Gastroesophageal sphincter (tissue), 4 donors: Measurements from ENCODE around the gene LANCL2. TPM values are rescaled to one million over a fixed set of nuclear protein-coding genes. Genes with fewer than 3 reads are reported as not detected.

ENCODE experiments used
- ATAC-seq: fragments of 150-250 bp; one replicate; pipeline ENCODE4 v1.9.1; 2016; ENCODE audit warnings: mild to moderate bottlenecking, moderate library complexity
- H3K27ac ChIP-seq, 4 donors: fragments of 200-600 bp; sonication (generic) in 3 of 4; 1 replicate in 3 of 4; 2 replicates in 1 of 4; pipeline ENCODE4 v1.5.1; 2016 to 2019
- H3K27me3 ChIP-seq: fragments of 200-600 bp; sonication (generic); one replicate; pipeline ENCODE4 v1.5.1; 2019
- H3K36me3 ChIP-seq, 2 donors: fragments of 200-600 bp; sonication (generic); one replicate each; pipeline ENCODE4 v1.5.1; 2019; ENCODE audit warnings: control low read depth in 1 of 2
- H3K4me1 ChIP-seq, 3 donors: fragments of 200-600 bp; sonication (generic); 1 replicate in 2 of 3; 2 replicates in 1 of 3; pipeline ENCODE4 v1.5.1; 2016 to 2019; ENCODE audit warnings: control low read depth in 2 of 3
- H3K4me3 ChIP-seq, 2 donors: fragments of 200-600 bp; sonication (generic); one replicate each; pipeline ENCODE4 v1.5.1; 2019; ENCODE audit warnings: mild to moderate bottlenecking in 1 of 2, moderate library complexity in 1 of 2
- H3K9me3 ChIP-seq, 3 donors: fragments of 200-600 bp; sonication (generic); one replicate each; pipeline ENCODE4 v1.5.1; 2017 to 2019; ENCODE audit warnings: control low read depth in 2 of 3
- EP300 ChIP-seq: sonication (generic); formaldehyde crosslinking; IDR thresholded peaks from one replicate; pipeline ENCODE4 v1.6.1; 2017; ENCODE audit warnings: antibody characterized with exemption, mild to moderate bottlenecking
- POLR2A ChIP-seq, 2 donors: fragments of 450-650 bp; IDR thresholded peaks; one replicate each; pipeline ENCODE4 v1.6.1; 2017; ENCODE audit warnings: antibody characterized with exemption in 2 of 2, mild to moderate bottlenecking in 2 of 2, moderate library complexity in 1 of 2
- POLR2AphosphoS5 ChIP-seq: sonication (generic); formaldehyde crosslinking; IDR thresholded peaks from one replicate; pipeline ENCODE4 v1.6.1; 2017; ENCODE audit warnings: antibody characterized with exemption
- WGBS, 2 donors: methylation state at CpG; one replicate each; pipeline ENCODE4 v1.1.5; 2018; ENCODE audit warnings: low coverage in 1 of 2; 5-methylcytosine and 5-hydroxymethylcytosine counted together
- total RNA-seq, 4 donors: library from RNA; depleted of rRNA; stranded (reverse); fragments of >200 nt; gene quantifications; one replicate each; pipeline ENCODE4 v1.1.0, GENCODE V29; 2016
- TF ChIP-seq, protein P1 (sequence below), 4 experiments: fragments of 200-600 bp in 2 of 4; fragments of 450-650 bp in 2 of 4; sonication (generic) in 1 of 4; IDR thresholded peaks; one replicate each; pipeline ENCODE4 v1.5.1; 2017 to 2019; ENCODE audit warnings: antibody characterized with exemption in 4 of 4, mild to moderate bottlenecking in 2 of 4, moderate library complexity in 2 of 4

The LANCL2 gene
- total RNA-seq, 4 donors from 2014 or later = 6.9 to 10.6 (median 9.3) TPM

DNA sequence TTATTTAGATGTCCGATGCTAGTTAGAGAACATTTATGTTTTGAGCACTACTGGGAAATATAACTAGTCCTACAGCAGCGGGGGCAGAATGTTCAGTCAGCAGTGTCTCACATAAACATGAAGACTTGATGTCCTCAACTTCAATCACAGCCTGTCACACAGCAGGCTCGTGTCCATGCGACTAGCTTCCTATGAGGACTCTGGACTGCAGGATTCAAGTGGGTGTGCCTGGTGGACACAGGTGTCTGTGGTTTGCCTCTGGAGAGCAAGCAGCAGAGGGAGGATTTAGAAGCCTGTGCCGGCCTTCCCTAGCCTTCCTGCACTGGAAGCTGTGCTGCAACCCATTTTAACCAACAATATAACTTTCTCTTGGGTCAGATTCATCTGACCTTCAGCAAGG, 30.0 kb upstream of the LANCL2 start:
- Histone ChIP-seq H3K9me3 (no peaks in the 10 kb centered on the region), H3K36me3 (no peaks in the 10 kb centered on the region), H3K4me3 (no peak overlapping the region), H3K27me3 (no peaks in the 10 kb centered on the region), H3K4me1 (no peaks in the 10 kb centered on the region), H3K27ac (no peak overlapping the region)
- no peak for ATAC-seq
- 80 to 90% methylated on average over 5 of the region's 5 CpGs for WGBS, 2 donors
- TF ChIP-seq POLR2A (IDR thresholded peaks at IDR 0.05) (no peak), POLR2AphosphoS5 (no peak), EP300 (no peak)
- TF ChIP-seq, protein P1, sequence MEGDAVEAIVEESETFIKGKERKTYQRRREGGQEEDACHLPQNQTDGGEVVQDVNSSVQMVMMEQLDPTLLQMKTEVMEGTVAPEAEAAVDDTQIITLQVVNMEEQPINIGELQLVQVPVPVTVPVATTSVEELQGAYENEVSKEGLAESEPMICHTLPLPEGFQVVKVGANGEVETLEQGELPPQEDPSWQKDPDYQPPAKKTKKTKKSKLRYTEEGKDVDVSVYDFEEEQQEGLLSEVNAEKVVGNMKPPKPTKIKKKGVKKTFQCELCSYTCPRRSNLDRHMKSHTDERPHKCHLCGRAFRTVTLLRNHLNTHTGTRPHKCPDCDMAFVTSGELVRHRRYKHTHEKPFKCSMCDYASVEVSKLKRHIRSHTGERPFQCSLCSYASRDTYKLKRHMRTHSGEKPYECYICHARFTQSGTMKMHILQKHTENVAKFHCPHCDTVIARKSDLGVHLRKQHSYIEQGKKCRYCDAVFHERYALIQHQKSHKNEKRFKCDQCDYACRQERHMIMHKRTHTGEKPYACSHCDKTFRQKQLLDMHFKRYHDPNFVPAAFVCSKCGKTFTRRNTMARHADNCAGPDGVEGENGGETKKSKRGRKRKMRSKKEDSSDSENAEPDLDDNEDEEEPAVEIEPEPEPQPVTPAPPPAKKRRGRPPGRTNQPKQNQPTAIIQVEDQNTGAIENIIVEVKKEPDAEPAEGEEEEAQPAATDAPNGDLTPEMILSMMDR (IDR thresholded peaks at IDR 0.05) = no peak

DNA sequence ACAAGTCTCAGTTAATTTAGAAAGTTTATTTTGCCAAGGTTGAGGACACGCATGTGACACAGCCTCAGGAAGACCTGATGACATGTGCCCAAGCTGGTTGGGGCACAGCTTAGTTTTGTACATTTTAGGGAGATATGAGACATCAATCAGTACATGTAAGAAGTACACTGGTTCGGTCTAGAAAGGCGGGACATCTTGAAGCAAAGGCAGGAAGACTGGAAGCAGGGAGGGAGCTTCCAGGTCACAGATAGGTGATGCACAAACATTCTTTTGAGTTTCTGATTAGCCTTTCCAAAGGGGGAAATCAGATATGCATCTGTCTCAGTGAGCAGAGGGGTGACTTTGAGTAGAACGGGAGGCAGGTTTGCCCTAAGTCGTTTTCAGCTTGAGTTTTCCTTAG, 29.4 kb upstream of the LANCL2 start:
- Histone ChIP-seq H3K27ac (no peak overlapping the region), H3K36me3 (no peaks in the 10 kb centered on the region), H3K4me3 (no peak overlapping the region), H3K4me1 (no peaks in the 10 kb centered on the region), H3K27me3 (no peaks in the 10 kb centered on the region), H3K9me3 (no peaks in the 10 kb centered on the region)
- TF ChIP-seq EP300 (no peak), POLR2AphosphoS5 (no peak), POLR2A (IDR thresholded peaks at IDR 0.05) (no peak)
- TF ChIP-seq, protein P1 (IDR thresholded peaks at IDR 0.05) = no peak
- ATAC-seq = no peak
- 70 to 72% methylated on average over 5 of the region's 5 CpGs for WGBS, 2 donors

DNA sequence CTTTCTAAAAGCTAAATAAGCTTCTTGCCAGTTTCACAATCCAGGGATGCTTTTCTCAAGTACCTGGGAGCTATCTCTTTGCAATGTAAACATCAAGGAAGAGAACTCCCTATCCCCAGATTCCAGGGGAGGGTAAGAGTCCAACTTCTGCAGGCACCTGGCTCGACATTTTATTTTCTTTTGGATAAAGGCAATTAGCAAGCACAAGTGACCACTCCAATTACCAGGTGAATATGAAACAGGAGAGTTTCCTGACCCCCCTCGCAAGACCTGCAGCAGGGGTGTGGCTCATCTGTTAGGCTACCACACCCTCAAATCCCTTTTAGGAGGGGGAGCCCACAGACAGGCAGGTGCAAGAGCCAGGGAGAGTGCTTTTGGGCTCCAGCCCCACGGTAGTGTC, 28.6 kb upstream of the LANCL2 start:
- ATAC-seq = no peak
- H3K27me3 ChIP-seq = no peaks in the 10 kb centered on the region
- H3K27ac ChIP-seq = no peak overlapping the region
- H3K36me3 ChIP-seq = no peaks in the 10 kb centered on the region
- TF ChIP-seq, protein P1 (IDR thresholded peaks at IDR 0.05) = no peak
- TF ChIP-seq EP300 (no peak), POLR2A (IDR thresholded peaks at IDR 0.05) (no peak), POLR2AphosphoS5 (no peak)
- H3K9me3 ChIP-seq = no peaks in the 10 kb centered on the region
- WGBS, 2 donors = 79 to 83% methylated on average over 2 of the region's 3 CpGs
- H3K4me1 ChIP-seq = no peaks in the 10 kb centered on the region
- no peak overlapping the region for H3K4me3 ChIP-seq

DNA sequence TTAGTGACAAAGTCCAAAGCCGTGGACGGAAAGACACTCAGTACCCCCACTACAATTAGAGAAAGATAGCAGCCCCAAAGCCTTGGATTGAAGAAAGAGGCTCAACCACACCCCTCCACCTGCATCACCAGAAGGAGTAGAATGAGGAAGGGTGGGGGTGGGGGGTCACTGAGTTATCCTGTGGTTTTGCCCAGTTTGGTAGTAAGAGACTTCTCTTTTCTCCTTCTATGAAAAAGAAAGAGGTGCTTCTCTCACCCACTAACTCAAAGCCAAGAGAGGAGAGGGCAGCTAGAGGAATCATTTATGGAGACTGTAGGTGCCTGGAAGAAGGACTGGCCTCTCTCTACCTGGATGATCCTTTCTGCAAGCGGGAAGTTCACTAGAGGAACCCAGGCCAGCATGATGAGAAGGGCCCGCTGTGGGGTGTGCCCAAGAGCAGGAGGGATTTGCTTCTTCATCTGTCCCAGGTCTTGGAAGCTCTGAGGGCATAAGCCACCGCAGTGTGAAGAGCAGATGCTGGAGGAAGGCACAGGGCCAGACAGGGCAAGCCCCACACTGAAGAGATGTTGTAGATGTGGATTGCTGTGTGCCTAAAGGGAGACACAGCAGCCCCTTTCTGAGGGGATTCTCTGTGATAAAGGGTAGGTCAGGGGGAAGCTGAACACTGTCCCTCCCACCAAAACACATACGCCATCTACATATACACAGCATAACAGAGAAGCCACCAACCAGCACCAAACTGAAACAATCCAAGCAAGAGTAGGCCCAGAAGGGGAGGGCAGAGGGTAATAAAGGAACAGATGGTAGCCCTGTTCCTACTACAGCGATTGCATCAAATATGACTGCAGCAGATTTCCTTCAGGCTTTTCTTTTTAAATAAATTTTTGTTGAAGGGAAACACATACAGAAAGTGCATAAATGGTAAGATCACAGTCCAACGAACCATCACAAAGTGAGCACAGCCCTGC, 25.8 kb upstream of the LANCL2 start:
- ATAC-seq = no peak
- Histone ChIP-seq H3K4me1 (no peaks in the 10 kb centered on the region), H3K4me3 (no peak overlapping the region), H3K27ac (no peak overlapping the region), H3K9me3 (no peaks in the 10 kb centered on the region), H3K36me3 (no peaks in the 10 kb centered on the region), H3K27me3 (peaks cover 10% of the 10 kb centered on the region)
- TF ChIP-seq POLR2AphosphoS5 (no peak), POLR2A (IDR thresholded peaks at IDR 0.05) (no peak), EP300 (no peak)
- TF ChIP-seq, protein P1 (IDR thresholded peaks at IDR 0.05) = no peak
- WGBS, 2 donors = 66 to 97% methylated on average over 3 of the region's 8 CpGs
